Chondrocyte (in vitro differentiated cells): ENCODE measurements around the gene HABP4. TPM values are rescaled to one million over a fixed set of nuclear protein-coding genes. Genes with fewer than 3 reads are reported as not detected.

Source experiments
- DNase-seq: peaks from one replicate; pipeline ENCODE4 v3.0.0; 2021; ENCODE audit warnings: mixed read lengths, low spot score
- H3K27ac Mint-ChIP-seq: one replicate; pipeline ENCODE4 v1.8.0; 2021; ENCODE audit warnings: mild to moderate bottlenecking, moderate library complexity, mixed read lengths; ENCODE audit not compliant: unreplicated experiment
- H3K27me3 Mint-ChIP-seq: 2 replicates; pipeline ENCODE4 v1.8.0; 2021; ENCODE audit warnings: low read depth, mixed read lengths
- H3K36me3 Mint-ChIP-seq: 2 replicates; pipeline ENCODE4 v1.8.0; 2021; ENCODE audit warnings: low read depth, mixed read lengths
- H3K4me1 Mint-ChIP-seq: 2 replicates; pipeline ENCODE4 v1.8.0; 2021; ENCODE audit warnings: low read depth, mild to moderate bottlenecking, mixed read lengths
- H3K4me3 Mint-ChIP-seq: one replicate; pipeline ENCODE4 v1.8.0; 2021; ENCODE audit warnings: mild to moderate bottlenecking, moderate library complexity, mixed read lengths; ENCODE audit not compliant: unreplicated experiment
- H3K9me3 Mint-ChIP-seq: 2 replicates; pipeline ENCODE4 v1.8.0; 2021; ENCODE audit warnings: low read depth, mixed read lengths
- total RNA-seq: library from RNA; stranded (reverse); gene quantifications from 3 replicates; pipeline ENCODE4 v1.2.1, GENCODE V29; 2021
- TF ChIP-seq, protein P1 (sequence below): fragments of 200-600 bp; sonication (generic); IDR thresholded peaks from 2 replicates; pipeline ENCODE4 v1.5.0; 2021; ENCODE audit warnings: antibody characterized with exemption, mild to moderate bottlenecking, moderate library complexity

HABP4 gene
- total RNA-seq, 1 donor from 2014 or later, result 28.9 TPM

DNA sequence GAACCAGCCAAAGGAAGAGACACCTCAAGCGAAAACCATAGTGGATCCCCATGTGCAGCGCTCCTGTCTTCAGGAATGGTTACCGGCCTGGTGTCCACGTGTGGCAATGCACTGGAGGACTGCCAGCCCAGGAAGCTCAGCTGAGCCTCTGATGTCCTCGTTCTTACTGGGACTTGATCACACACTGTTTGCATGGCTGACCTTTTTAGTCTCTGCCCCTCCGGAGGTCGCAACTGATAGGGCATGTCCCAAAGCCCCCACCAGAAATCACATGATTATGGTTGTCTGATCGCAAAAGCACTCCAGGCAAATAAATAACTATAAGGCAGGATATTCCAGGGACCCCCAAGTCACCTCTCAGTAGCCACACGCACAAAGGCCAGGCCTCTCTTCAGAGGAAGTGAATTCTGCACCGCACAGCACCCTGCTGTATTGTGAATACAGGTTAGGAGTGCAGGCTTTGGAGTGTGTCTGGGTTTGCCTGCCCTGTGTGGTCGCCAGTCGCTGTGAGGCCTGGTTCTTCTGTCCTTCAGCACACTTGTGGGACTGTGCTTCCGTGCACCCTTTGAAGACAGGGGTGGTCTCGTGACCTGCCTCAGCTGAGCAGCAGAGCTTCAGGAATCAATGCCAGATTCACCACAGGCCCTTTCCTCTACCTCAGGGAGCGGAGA lies 13.4 kb upstream of the HABP4 start:
- Mint-ChIP-seq H3K9me3 (peaks cover 3% of the 10 kb centered on the region), H3K27ac (no peak overlapping the region), H3K4me3 (no peak overlapping the region), H3K27me3 (no peaks in the 10 kb centered on the region), H3K4me1 (no peaks in the 10 kb centered on the region), H3K36me3 (peaks cover 2% of the 10 kb centered on the region)
- no peak for DNase-seq
- TF ChIP-seq, protein P1, sequence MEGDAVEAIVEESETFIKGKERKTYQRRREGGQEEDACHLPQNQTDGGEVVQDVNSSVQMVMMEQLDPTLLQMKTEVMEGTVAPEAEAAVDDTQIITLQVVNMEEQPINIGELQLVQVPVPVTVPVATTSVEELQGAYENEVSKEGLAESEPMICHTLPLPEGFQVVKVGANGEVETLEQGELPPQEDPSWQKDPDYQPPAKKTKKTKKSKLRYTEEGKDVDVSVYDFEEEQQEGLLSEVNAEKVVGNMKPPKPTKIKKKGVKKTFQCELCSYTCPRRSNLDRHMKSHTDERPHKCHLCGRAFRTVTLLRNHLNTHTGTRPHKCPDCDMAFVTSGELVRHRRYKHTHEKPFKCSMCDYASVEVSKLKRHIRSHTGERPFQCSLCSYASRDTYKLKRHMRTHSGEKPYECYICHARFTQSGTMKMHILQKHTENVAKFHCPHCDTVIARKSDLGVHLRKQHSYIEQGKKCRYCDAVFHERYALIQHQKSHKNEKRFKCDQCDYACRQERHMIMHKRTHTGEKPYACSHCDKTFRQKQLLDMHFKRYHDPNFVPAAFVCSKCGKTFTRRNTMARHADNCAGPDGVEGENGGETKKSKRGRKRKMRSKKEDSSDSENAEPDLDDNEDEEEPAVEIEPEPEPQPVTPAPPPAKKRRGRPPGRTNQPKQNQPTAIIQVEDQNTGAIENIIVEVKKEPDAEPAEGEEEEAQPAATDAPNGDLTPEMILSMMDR, result no peak

DNA sequence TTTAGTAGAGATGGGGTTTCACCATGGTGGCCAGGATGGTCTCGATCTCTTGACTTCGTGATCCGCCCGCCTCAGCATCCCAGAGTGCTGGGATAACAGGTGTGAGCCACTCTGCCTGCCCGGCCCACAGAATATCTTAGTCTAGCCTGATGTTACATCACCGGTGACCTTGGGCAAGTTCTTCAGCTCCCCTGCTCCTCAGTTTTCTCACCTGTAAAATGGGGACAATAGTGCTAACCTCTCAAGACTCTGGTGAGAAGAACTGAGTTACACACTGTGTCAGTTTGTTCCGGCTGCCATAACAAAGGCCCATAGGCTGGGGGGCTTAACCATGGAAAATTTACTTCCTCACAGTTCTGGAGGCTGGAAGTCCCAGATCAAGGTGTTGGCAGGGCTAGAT lies 12.5 kb upstream of the HABP4 start:
- Mint-ChIP-seq H3K4me1 (no peaks in the 10 kb centered on the region), H3K27ac (no peak overlapping the region), H3K4me3 (no peak overlapping the region), H3K9me3 (peaks cover 3% of the 10 kb centered on the region), H3K36me3 (peaks cover 2% of the 10 kb centered on the region), H3K27me3 (no peaks in the 10 kb centered on the region)
- TF ChIP-seq, protein P1, result no peak
- DNase-seq, result no peak

DNA sequence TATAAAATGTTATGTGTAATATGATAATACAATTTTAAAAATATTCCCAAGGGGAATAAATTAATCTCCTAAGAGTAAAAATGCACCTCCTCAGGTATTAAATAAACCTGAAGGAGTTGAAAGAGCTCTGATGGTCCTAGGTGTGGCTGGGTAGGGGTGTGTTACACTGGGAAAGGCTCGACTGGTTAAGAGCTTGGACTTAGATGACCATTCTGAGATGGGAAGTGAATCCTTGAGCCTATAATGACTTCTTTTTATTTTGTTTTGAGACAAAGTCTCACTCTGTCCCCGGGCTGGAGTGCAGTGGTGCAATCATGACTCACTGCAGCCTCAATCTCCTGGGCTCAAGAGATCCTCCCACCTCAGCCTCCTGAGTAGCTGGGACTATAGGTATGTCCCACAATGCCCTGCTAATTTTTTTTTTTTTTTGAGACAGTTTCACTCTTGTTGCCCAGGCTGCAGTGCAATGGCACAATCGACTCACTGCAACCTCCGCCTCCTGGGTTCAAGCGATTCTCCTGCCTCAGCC lies 9.2 kb upstream of the HABP4 start:
- H3K4me3 Mint-ChIP-seq, result no peak overlapping the region
- H3K27ac Mint-ChIP-seq, result no peak overlapping the region

DNA sequence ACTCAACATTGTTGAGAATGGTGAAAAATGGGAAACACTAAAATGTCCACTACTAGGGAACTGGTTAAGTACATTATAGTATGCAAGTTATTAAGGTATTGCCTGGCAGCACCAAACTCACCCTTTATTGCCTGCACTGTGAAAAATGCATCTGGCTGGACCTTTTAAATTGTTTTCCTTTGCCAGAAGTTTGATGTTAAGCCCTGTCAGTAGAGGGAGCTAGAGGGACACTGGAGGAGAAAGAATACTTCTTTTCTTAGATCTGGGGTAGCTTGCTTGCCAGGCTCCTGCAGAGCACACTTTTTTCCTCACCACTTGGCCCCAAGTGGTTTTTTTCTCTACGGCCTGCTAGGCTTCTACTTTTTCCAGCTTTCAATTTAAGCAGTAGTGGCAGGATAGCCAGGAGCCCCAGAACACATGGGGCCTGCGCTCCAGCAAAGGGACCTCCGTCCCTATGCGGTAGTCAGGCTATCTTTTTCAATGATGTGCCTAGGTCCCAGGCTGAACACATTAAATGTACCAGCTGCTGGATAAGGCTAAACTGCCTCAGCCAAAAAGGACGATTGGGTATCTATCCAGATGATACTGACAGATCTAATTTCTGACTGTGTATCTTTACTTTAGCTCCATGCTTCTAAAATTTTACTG lies 8.0 kb upstream of the HABP4 start:
- DNase-seq, result no peak
- H3K27ac Mint-ChIP-seq, result no peak overlapping the region
- no peaks in the 10 kb centered on the region for H3K9me3 Mint-ChIP-seq
- no peak overlapping the region for H3K4me3 Mint-ChIP-seq
- TF ChIP-seq, protein P1, result peak; percentile 65
- H3K27me3 Mint-ChIP-seq, result no peaks in the 10 kb centered on the region
- no peaks in the 10 kb centered on the region for H3K4me1 Mint-ChIP-seq
- H3K36me3 Mint-ChIP-seq, result no peaks in the 10 kb centered on the region

More for the DNA sequence above, 9.2 kb upstream of the HABP4 start:
- TF ChIP-seq, protein P1, result no peak
- DNase-seq, result no peak
- Mint-ChIP-seq H3K4me1 (no peaks in the 10 kb centered on the region), H3K9me3 (no peaks in the 10 kb centered on the region), H3K27me3 (no peaks in the 10 kb centered on the region), H3K36me3 (no peaks in the 10 kb centered on the region)

DNA sequence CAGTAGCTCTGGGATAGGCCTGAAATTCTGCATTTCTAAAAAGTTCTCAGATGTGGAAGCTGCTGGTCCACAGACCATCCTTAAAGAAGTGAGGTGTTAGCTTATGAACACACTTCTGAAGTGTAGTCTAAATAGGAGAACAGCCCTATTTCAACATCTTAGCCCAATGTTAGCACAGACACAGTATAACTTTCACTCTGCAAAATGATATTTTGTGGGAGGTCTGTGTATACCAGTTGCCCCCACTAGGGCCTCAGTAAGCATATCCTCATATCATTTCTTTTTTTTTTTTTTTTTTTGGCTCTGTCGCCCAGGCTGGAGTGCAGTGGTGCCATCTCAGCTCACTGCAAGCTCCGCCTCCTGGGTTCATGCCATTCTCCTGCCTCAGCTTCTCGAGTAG lies 7.5 kb upstream of the HABP4 start:
- Mint-ChIP-seq H3K27me3 (no peaks in the 10 kb centered on the region), H3K9me3 (no peaks in the 10 kb centered on the region), H3K36me3 (no peaks in the 10 kb centered on the region), H3K4me3 (no peak overlapping the region), H3K4me1 (no peaks in the 10 kb centered on the region), H3K27ac (no peak overlapping the region)
- no peak for DNase-seq
- TF ChIP-seq, protein P1, result no peak
